ENCODE data around the gene SLC38A11.

- TF ChIP-seq CTCF (IDR thresholded peaks at IDR 0.05; ENCODE audit: low read length) = no peak
- no peak for TF ChIP-seq EZH2 (IDR thresholded peaks at IDR 0.05; ENCODE audit: borderline replicate concordance, low read length)
Measured at GRCh38 chr2:164935118-164936101, 19.9 kb downstream of the SLC38A11 start.

Measured in OCI-LY1 (cell line).